C4-2B (cell line): ENCODE measurements around the gene DNAJC8.
A peak's percentile ranks its signal among the peaks of the same experiment; 100 is the strongest.

ENCODE experiments used
- H3K27ac ChIP-seq: fragments of 450-650 bp; 2 replicates; pipeline ENCODE4 v1.5.1; 2017
- ZFX ChIP-seq: fragments of 450-650 bp; IDR thresholded peaks from 2 replicates; pipeline ENCODE4 v1.6.1; 2017
- TF ChIP-seq, protein P1 (sequence below): fragments of 450-650 bp; conservative IDR thresholded peaks from 2 replicates; pipeline ENCODE4 v1.5.1; 2017; ENCODE audit warnings: mild to moderate bottlenecking

Gene DNAJC8

GRCh38 chr1:28249013-28249865, 16.4 kb upstream of the DNAJC8 start:
- H3K27ac ChIP-seq, result peak overlapping the region; percentile 68
- TF ChIP-seq ZFX, result no peak
- TF ChIP-seq, protein P1, sequence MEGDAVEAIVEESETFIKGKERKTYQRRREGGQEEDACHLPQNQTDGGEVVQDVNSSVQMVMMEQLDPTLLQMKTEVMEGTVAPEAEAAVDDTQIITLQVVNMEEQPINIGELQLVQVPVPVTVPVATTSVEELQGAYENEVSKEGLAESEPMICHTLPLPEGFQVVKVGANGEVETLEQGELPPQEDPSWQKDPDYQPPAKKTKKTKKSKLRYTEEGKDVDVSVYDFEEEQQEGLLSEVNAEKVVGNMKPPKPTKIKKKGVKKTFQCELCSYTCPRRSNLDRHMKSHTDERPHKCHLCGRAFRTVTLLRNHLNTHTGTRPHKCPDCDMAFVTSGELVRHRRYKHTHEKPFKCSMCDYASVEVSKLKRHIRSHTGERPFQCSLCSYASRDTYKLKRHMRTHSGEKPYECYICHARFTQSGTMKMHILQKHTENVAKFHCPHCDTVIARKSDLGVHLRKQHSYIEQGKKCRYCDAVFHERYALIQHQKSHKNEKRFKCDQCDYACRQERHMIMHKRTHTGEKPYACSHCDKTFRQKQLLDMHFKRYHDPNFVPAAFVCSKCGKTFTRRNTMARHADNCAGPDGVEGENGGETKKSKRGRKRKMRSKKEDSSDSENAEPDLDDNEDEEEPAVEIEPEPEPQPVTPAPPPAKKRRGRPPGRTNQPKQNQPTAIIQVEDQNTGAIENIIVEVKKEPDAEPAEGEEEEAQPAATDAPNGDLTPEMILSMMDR, result no peak

GRCh38 chr1:28248273-28249012, 15.6 kb upstream of the DNAJC8 start:
- TF ChIP-seq ZFX, result no peak
- TF ChIP-seq, protein P1, result peak; percentile 98
- H3K27ac ChIP-seq, result peak overlapping the region; percentile 68

DNA sequence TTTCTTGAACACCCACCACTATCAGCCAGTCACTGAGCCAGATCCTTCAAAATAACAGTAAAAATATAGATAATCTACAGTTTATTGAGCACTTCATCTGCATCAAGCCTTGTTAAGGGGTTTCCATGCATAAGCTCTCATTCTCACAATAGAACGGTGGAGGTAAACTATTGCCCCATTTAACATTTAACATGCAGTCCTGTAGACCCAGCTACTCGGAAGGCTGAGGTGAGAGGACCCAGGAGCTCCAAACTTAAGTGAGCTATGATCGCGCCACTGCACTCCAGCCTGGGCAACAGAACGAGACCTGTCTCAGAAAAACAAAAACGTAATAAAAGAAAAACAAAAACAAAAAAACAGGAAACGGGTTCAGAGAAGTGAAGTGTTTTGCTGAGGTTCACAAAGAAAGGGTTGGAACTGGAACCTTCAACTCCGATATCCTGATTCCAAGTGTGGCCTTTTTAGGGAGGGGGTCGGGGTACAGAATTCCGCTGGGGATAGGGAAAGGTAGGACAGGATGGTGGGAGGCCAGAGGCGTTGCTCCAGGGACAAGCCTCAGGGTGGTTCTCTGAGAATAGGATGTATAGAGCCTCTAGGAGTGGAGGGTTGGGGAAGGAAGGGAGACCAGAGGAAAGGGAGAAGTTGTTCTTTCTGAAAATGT, 14.9 kb upstream of the DNAJC8 start:
- peak overlapping the region; percentile 68 for H3K27ac ChIP-seq

DNA sequence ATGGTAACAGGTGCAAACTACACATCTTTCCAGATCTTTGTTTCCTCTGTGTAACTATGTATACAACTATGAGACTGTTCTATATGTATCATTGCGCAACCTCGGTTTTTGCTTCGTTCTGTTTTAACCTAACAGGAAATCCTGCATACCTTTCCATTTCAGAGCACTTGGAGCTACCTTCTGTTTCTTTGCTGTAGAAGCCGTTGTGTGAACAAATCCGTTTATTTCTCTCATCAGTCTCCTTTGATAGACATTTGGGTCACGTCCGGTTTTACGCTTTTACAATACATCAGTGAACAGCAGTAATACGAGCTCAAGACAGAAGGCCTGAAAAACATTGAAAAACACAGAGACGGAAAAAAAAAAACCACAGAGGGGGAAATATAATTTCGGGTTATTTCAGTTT, 13.6 kb upstream of the DNAJC8 start:
- no peak for TF ChIP-seq ZFX
- TF ChIP-seq, protein P1, result no peak

More for the DNA sequence above, 14.9 kb upstream of the DNAJC8 start:
- TF ChIP-seq, protein P1, result no peak
- TF ChIP-seq ZFX, result no peak

DNA sequence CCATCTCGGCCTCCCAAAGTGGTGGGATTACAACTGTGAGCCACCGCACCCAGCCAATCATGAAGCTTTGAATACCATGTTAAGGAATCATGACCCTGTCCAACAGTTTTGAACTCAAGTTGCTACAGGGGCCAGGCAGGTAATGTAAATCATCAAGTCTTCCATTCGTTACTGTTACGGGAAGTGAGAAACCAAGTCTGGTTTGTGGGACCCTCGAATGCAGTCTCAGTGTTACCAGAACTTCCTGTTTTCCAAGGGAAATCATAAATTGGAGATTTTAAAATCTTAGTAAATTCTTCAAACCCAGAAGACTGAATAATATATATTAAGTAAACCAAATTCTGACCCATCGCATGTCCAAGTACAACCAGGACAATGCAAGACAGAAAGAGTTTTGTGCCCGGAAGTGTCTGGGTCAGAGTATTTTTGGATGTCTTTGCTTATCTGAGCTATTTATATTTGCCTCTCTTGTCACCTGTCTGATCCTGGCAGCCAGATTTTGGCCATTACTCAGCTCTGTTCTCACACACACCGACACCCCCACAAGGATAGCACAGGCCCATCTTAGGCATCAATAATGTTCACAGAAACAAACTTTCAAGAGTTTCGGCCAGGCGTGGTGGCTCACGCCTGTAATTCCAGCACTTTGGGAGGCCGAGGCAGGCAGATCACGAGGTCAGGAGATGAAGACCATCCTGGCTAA, 11.9 kb upstream of the DNAJC8 start:
- H3K27ac ChIP-seq, result no peak overlapping the region
- no peak for TF ChIP-seq ZFX
- TF ChIP-seq, protein P1, result no peak

More for the DNA sequence above, 13.6 kb upstream of the DNAJC8 start:
- H3K27ac ChIP-seq, result peak overlapping the region; percentile 68

- TF ChIP-seq ZFX, result no peak
- TF ChIP-seq, protein P1, result no peak
- H3K27ac ChIP-seq, result no peak overlapping the region
Measured at GRCh38 chr1:28243685-28244311, 11.0 kb upstream of the DNAJC8 start.
